Measurements from ENCODE around the gene BAG3. TPM values are rescaled to one million over a fixed set of nuclear protein-coding genes. Genes with fewer than 3 reads are reported as not detected.

BAG3 gene
- total RNA-seq, 1 donor, result 19.2 TPM

- no peak for DNase-seq (ENCODE audit: low read depth)
- H3K4me3 ChIP-seq (ENCODE audit: low read depth, low read length), result no peak overlapping the region
- TF ChIP-seq CTCF (IDR thresholded peaks at IDR 0.05; ENCODE audit: insufficient read depth, low read length), result no peak
Observed at GRCh38 chr10:119640384-119640783, 10.8 kb upstream of the BAG3 start.

DNA sequence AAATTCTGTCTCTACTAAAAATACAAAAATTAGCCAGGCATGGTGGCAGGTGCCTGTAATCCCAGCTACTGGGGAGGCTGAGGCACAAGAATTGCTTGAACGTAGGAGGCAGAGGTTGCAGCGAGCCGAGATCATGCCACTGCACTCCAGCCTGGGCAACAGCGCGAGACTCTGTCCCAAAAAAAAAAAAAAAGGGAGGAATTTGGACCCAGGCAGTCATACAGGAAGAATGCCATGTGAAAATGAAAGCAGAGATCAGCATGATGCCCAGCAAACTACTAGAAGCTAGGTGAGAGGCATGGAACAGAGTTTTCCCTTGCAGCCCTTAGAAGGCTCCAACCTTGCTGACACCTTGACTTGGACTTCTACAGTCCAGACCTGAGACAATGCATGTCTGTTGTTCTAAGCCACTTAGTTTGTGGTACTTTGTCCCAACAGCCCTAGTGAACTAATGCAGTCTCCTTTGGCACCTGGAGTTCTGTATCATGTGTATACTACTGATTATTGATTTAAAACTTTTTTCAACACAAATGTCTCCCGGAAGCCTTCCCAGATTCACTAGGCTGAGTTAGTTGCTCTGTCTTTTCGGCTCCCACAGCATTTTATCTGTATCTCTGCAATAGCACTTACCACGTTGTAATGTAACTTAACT lies 10.2 kb upstream of the BAG3 start:
- no peak for DNase-seq (ENCODE audit: low read depth)
- TF ChIP-seq CTCF (IDR thresholded peaks at IDR 0.05; ENCODE audit: insufficient read depth, low read length), result no peak
- H3K4me3 ChIP-seq (ENCODE audit: low read depth, low read length), result no peak overlapping the region

DNA sequence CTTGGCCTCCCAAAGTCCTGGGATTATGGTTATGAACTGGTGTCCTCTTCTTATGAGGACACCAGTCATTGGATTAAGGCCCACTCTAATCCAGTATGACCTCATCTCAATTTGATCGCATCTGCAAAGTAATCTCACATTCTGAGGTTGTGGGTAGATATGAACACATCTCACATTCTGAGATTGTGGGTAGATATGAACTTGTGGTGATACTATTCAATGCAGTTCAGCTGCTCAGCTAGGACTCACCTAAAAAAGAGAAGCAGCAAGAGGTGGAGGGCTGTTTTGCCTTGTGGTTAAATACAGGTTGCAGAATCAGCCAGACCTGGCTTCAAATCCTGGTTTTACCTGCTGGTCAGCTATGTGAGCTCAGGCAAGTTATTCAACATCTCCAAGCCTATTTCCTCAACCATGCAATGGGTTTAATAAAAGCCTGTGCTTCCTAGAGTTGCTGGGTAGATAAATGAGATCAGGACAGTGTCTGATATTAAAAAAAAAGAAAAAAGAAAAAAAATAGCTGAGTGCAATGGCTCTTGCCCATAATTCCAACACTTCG lies 8.5 kb upstream of the BAG3 start:
- no peak overlapping the region for H3K4me3 ChIP-seq (ENCODE audit: low read depth, low read length)
- TF ChIP-seq CTCF (IDR thresholded peaks at IDR 0.05; ENCODE audit: insufficient read depth, low read length), result no peak
- DNase-seq (ENCODE audit: low read depth), result no peak

DNA sequence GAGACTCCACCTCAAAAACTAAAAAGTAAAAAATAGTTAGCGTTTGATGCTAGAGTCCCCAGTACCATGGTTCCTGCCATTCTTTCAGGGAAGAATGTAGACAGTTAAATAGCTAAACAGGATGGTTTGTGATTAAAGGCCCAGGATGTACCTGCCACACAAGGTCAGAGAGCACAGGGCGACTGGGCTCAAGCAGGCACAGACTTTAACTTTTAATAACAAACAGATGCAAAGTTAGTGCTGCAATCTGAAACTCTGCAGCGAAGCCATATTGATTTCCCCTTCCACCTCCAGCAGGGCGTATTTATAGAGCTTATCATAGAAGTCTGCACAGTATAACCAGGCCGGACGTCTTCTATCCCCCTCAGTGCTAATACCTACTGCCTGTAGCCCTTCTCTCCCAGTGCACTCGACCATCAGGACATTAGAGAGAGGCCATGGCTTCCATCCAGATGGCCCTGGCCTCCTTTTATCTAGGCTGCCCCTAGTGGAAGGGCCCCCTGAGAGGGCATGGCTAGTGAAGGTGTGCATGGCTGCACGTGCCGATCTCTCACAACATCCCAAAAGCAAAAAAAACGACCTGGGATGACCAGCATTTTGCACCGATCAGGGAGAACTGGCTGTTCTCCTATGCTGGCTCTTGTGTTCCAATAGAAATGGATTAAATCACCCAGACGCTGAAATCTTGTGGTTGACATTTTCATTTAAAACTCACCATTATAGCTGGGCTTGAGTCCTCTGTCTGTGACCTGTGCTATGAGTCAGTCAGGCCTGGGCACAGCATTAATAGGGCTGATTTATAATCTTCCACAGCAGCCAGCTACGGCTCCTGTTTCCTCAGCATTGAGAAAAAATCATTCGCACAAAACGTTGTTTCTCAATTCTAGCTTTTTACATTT lies 7.6 kb upstream of the BAG3 start:
- no peak overlapping the region for H3K4me3 ChIP-seq (ENCODE audit: low read depth, low read length)
- no peak for DNase-seq (ENCODE audit: low read depth)
- TF ChIP-seq CTCF (IDR thresholded peaks at IDR 0.05; ENCODE audit: insufficient read depth, low read length), result no peak

DNA sequence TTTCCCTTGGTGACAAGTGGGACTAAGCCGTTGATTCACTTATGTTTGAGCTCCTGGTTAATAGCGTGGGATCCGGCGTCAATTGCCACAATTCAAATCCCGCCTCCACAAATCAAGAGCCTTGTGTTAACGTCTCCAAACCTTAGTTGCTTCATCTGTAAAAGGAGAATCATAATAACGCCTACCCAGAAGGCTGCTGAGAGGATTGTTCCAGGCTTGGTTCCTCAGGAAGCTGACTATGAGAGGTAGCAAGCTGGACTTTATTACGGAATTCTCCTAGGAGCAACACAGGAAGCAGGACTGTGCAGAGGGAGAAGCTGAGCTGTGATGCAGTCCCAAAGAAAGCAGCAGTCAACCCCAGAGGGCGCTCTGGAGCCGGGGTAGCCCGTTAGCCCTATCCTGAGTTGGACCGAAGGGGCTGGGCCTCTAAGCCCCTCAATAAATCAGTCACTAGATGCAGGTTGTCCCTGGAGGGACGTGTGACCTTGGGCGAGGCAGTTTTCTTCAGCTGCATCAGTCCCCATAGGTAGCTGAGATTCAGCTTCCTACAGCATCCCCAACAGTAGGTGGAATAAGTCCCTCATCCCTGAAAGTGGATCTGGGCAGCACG lies 6.9 kb upstream of the BAG3 start:
- TF ChIP-seq CTCF (IDR thresholded peaks at IDR 0.05; ENCODE audit: insufficient read depth, low read length), result no peak
- no peak for DNase-seq (ENCODE audit: low read depth)
- H3K4me3 ChIP-seq (ENCODE audit: low read depth, low read length), result no peak overlapping the region

DNA sequence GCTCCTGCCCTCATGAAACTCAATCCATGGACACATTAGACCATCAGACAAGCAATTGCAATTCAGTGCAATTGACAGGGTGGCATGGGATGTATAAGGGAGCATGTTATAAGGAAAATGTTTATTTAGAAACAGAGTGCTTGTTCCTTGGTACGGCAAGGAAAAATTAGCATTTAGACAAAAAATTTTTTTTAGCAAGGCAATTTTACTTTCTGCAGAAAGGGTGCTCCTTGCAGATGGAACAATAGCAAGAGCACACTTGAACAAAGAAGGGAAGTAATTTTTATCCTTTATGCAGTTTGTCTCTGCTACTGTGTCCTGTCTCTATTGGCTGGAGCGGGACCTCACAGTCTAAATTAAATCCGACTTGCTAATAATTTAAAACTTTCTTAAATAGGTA lies 6.2 kb upstream of the BAG3 start:
- no peak for TF ChIP-seq CTCF (IDR thresholded peaks at IDR 0.05; ENCODE audit: insufficient read depth, low read length)
- DNase-seq (ENCODE audit: low read depth), result no peak
- no peak overlapping the region for H3K4me3 ChIP-seq (ENCODE audit: low read depth, low read length)

Data from fibroblast of the aortic adventitia (primary cell).